ENCODE measurements around the gene PLAU.

The PLAU gene

GRCh38 chr10:73910764-73911552 is at the start of gene PLAU:
Gene PLAU, plus strand, starts transcription at chr10:73911132. Its CDS starts 424 bp downstream, at chr10:73911556.
- DNase-seq = peak; percentile 37

GRCh38 chr10:73862011-73862410 is 48.9 kb upstream of the PLAU start:
- no peak for DNase-seq

GRCh38 chr10:73863039-73863817 is 47.7 kb upstream of the PLAU start:
- DNase-seq = no peak

GRCh38 chr10:73864229-73864628 is 46.7 kb upstream of the PLAU start:
- no peak for DNase-seq

- DNase-seq = no peak
These were observed 45.8 kb upstream of the PLAU start for GRCh38 chr10:73865107-73865458.

GRCh38 chr10:73865459-73866442 is 45.2 kb upstream of the PLAU start:
- DNase-seq = peak; percentile 37

GRCh38 chr10:73866621-73867020 is 44.3 kb upstream of the PLAU start:
- no peak for DNase-seq

GRCh38 chr10:73867126-73867807 is 43.7 kb upstream of the PLAU start:
- no peak for DNase-seq

GRCh38 chr10:73867871-73868631 is 42.9 kb upstream of the PLAU start:
- DNase-seq = no peak

GRCh38 chr10:73868655-73869195 is 42.2 kb upstream of the PLAU start:
- no peak for DNase-seq

GRCh38 chr10:73871295-73872189 is 39.4 kb upstream of the PLAU start:
- no peak for DNase-seq

GRCh38 chr10:73872190-73872710 is 38.7 kb upstream of the PLAU start:
- no peak for DNase-seq

- no peak for DNase-seq
These were observed 37.6 kb upstream of the PLAU start for GRCh38 chr10:73873142-73873837.

- DNase-seq = peak; percentile 33
These were observed 37.1 kb upstream of the PLAU start for GRCh38 chr10:73873838-73874215.

GRCh38 chr10:73874267-73875138 is 36.4 kb upstream of the PLAU start, which contains the start of gene CAMK2G:
Gene CAMK2G, minus strand, starts transcription at chr10:73874555. Its CDS starts 94 bp downstream, at chr10:73874461.
- DNase-seq = peak; percentile 84

- DNase-seq = peak; percentile 22
These were observed 35.8 kb upstream of the PLAU start for GRCh38 chr10:73875139-73875475.

- DNase-seq = no peak
These were observed 34.8 kb upstream of the PLAU start for GRCh38 chr10:73876157-73876556.

- DNase-seq = no peak
These were observed 34.4 kb upstream of the PLAU start for GRCh38 chr10:73876566-73876965.
